GM19467 (cell line): ENCODE results near the gene TSPYL6.

ENCODE experiments used
- ATAC-seq: cut with Tn5 transposase; IDR thresholded peaks from one replicate; pipeline ENCODE4 v1.9.1; 2021; ENCODE audit warnings: mild to moderate bottlenecking, moderate library complexity; ENCODE audit not compliant: unreplicated experiment

Gene TSPYL6

GRCh38 chr2:54258166-54258565 lies 2.1 kb upstream of the TSPYL6 start:
- ATAC-seq = no peak

- ATAC-seq = no peak
Measured at GRCh38 chr2:54255230-54256090, 569 bp downstream of the TSPYL6 start.

- ATAC-seq = no peak
Measured at GRCh38 chr2:54254180-54254579, 1.8 kb downstream of the TSPYL6 start.

GRCh38 chr2:54249629-54250028 lies 6.4 kb downstream of the TSPYL6 start:
- no peak for ATAC-seq

- ATAC-seq = no peak
Measured at GRCh38 chr2:54247115-54247514, 8.9 kb downstream of the TSPYL6 start.

- ATAC-seq = no peak
Measured at GRCh38 chr2:54240515-54241469, 15.2 kb downstream of the TSPYL6 start.

GRCh38 chr2:54239427-54239826 lies 16.6 kb downstream of the TSPYL6 start:
- ATAC-seq = no peak

- no peak for ATAC-seq
Measured at GRCh38 chr2:54237428-54237827, 18.6 kb downstream of the TSPYL6 start.

GRCh38 chr2:54233832-54234649 lies 22.0 kb downstream of the TSPYL6 start:
- ATAC-seq = no peak

GRCh38 chr2:54228945-54229344 lies 27.1 kb downstream of the TSPYL6 start:
- no peak for ATAC-seq

- ATAC-seq = no peak
Measured at GRCh38 chr2:54227798-54228197, 28.2 kb downstream of the TSPYL6 start.

- ATAC-seq = no peak
Measured at GRCh38 chr2:54226260-54226659, 29.8 kb downstream of the TSPYL6 start.

GRCh38 chr2:54224997-54225396 lies 31.0 kb downstream of the TSPYL6 start:
- ATAC-seq = no peak

GRCh38 chr2:54213082-54213481 lies 42.9 kb downstream of the TSPYL6 start:
- ATAC-seq = no peak

- no peak for ATAC-seq
Measured at GRCh38 chr2:54212456-54212855, 43.6 kb downstream of the TSPYL6 start.

- no peak for ATAC-seq
Measured at GRCh38 chr2:54209379-54209778, 46.6 kb downstream of the TSPYL6 start.

GRCh38 chr2:54208364-54209240 lies 47.4 kb downstream of the TSPYL6 start:
- no peak for ATAC-seq

- ATAC-seq = no peak
Measured at GRCh38 chr2:54207666-54208195, 48.3 kb downstream of the TSPYL6 start.

GRCh38 chr2:54206596-54206995 lies 49.4 kb downstream of the TSPYL6 start:
- no peak for ATAC-seq

- ATAC-seq = no peak
Measured at GRCh38 chr2:54204476-54204875, 51.6 kb downstream of the TSPYL6 start.
